Smooth muscle cell (in vitro differentiated cells): ENCODE measurements around the gene IPMK. TPM values are rescaled to one million over a fixed set of nuclear protein-coding genes. Genes with fewer than 3 reads are reported as not detected.

Experiments
- DNase-seq: peaks from one replicate; lab custom pipeline; 2025; ENCODE audit not compliant: unreplicated experiment; lab: John Stamatoyannopoulos, UW
- H2AFZ ChIP-seq: fragments of 200-600 bp; sonication (generic); 2 replicates; pipeline ENCODE4 v1.6.0; 2016; ENCODE audit warnings: antibody characterized with exemption, low read depth, mild to moderate bottlenecking
- H3F3A ChIP-seq: fragments of 200-600 bp; sonication (generic); 2 replicates; pipeline ENCODE4 v1.6.0; 2017; ENCODE audit warnings: antibody characterized with exemption, low read depth
- H3K27ac ChIP-seq: fragments of 200-600 bp; sonication (generic); 2 replicates; pipeline ENCODE4 v1.5.1; 2016; ENCODE audit warnings: low read depth, mild to moderate bottlenecking
- H3K27me3 ChIP-seq: fragments of 200-600 bp; sonication (generic); 2 replicates; pipeline ENCODE4 v1.6.1; 2016; ENCODE audit warnings: low read depth, mild to moderate bottlenecking
- H3K36me3 ChIP-seq: fragments of 200-600 bp; sonication (generic); 2 replicates; pipeline ENCODE4 v1.5.1; 2016; ENCODE audit warnings: low read depth
- H3K4me1 ChIP-seq: fragments of 200-600 bp; sonication (generic); 2 replicates; pipeline ENCODE4 v1.5.1; 2016; ENCODE audit warnings: low read depth
- H3K4me2 ChIP-seq: fragments of 200-600 bp; sonication (generic); 2 replicates; pipeline ENCODE4 v1.6.0; 2016; ENCODE audit warnings: mild to moderate bottlenecking
- H3K4me3 ChIP-seq: fragments of 200-600 bp; sonication (generic); 2 replicates; pipeline ENCODE4 v1.5.1; 2016; ENCODE audit warnings: mild to moderate bottlenecking
- H3K79me2 ChIP-seq: fragments of 200-600 bp; sonication (generic); 2 replicates; pipeline ENCODE4 v1.6.0; 2016; ENCODE audit warnings: low read depth, mild to moderate bottlenecking
- H3K9ac ChIP-seq: fragments of 200-600 bp; sonication (generic); 2 replicates; pipeline ENCODE4 v1.6.0; 2016; ENCODE audit warnings: low read depth
- H3K9me3 ChIP-seq: fragments of 200-600 bp; sonication (generic); replicated peaks from 2 replicates; pipeline ENCODE4 v1.5.1; 2016; ENCODE audit warnings: low read depth
- H4K20me1 ChIP-seq: fragments of 200-600 bp; sonication (generic); 2 replicates; pipeline ENCODE4 v1.6.0; 2016; ENCODE audit warnings: low read depth
- WGBS: methylation state at CpG from one replicate; pipeline ENCODE4 v1.1.7; 2016; ENCODE audit warnings: low lambda C conversion rate; 5-methylcytosine and 5-hydroxymethylcytosine counted together
- polyA plus RNA-seq: library from polyadenylated mRNA; unstranded; fragments of >200 nt; fragmentation: Nextera tagmentation; extraction: Ambion mirVana; gene quantifications from 2 replicates; pipeline ENCODE4 v1.2.1, GENCODE V29; 2016
- total RNA-seq: library from RNA; depleted of rRNA; stranded (reverse); fragments of >200 nt; gene quantifications from 2 replicates; pipeline ENCODE4 v1.2.3, GENCODE V29; 2014
- TF ChIP-seq, protein P1 (sequence below): fragments of 200-600 bp; sonication (generic); IDR thresholded peaks from 2 replicates; pipeline ENCODE4 v1.5.1; 2017; ENCODE audit warnings: borderline replicate concordance, mild to moderate bottlenecking, antibody characterized with exemption; ENCODE audit not compliant: insufficient read depth, poor library complexity, severe bottlenecking

The IPMK gene
- total and polyA plus RNA-seq, 2 experiments from 2014 or later = 1.9 to 9.2 TPM

- peak overlapping the region; percentile 86 for H2AFZ ChIP-seq
- H4K20me1 ChIP-seq = no peaks in the 10 kb centered on the region
- no peaks in the 10 kb centered on the region for H3K9me3 ChIP-seq
- H3K79me2 ChIP-seq = peaks cover 47% of the 10 kb centered on the region
- H3K9ac ChIP-seq = peak overlapping the region; percentile 91
- H3K4me3 ChIP-seq = peak overlapping the region; percentile 87
- peak overlapping the region; percentile 96 for H3K27ac ChIP-seq
- peak overlapping the region; percentile 99 for H3K4me2 ChIP-seq
- TF ChIP-seq, protein P1, sequence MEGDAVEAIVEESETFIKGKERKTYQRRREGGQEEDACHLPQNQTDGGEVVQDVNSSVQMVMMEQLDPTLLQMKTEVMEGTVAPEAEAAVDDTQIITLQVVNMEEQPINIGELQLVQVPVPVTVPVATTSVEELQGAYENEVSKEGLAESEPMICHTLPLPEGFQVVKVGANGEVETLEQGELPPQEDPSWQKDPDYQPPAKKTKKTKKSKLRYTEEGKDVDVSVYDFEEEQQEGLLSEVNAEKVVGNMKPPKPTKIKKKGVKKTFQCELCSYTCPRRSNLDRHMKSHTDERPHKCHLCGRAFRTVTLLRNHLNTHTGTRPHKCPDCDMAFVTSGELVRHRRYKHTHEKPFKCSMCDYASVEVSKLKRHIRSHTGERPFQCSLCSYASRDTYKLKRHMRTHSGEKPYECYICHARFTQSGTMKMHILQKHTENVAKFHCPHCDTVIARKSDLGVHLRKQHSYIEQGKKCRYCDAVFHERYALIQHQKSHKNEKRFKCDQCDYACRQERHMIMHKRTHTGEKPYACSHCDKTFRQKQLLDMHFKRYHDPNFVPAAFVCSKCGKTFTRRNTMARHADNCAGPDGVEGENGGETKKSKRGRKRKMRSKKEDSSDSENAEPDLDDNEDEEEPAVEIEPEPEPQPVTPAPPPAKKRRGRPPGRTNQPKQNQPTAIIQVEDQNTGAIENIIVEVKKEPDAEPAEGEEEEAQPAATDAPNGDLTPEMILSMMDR = no peak
- WGBS = 4% methylated on average over 14 of the region's 14 CpGs
- H3F3A ChIP-seq = peaks cover 6% of the 10 kb centered on the region
- H3K4me1 ChIP-seq = peaks cover 23% of the 10 kb centered on the region
- no peaks in the 10 kb centered on the region for H3K36me3 ChIP-seq
- DNase-seq = no peak
- H3K27me3 ChIP-seq = no peaks in the 10 kb centered on the region
These were observed 1.5 kb downstream of the IPMK start for GRCh38 chr10:58266003-58266825.

DNA sequence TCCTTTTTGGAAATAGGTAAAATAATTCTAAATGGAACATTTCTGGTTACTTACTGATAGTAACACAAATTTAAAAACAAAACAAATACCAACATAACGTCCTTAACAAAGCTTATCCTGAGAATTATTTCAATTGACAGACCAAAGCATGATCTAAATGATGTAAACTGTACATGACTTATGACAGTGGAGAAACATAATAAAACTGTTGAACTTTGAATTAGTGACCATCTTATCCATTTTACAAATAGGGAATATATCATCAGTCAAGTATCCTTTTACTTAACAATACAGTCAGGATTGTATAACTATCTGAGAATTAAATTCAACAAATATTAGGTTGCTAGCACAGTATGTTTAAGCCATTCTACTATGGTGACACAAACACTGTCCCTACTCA is 2.4 kb downstream of the IPMK start:
- Histone ChIP-seq H3K4me3 (peak overlapping the region; percentile 87), H3K27me3 (no peaks in the 10 kb centered on the region), H3K4me1 (peaks cover 22% of the 10 kb centered on the region), H3K9me3 (no peaks in the 10 kb centered on the region), H3K4me2 (peak overlapping the region; percentile 99), H3K79me2 (peaks cover 56% of the 10 kb centered on the region), H3K27ac (peak overlapping the region; percentile 96), H2AFZ (peak overlapping the region; percentile 86), H4K20me1 (peaks cover 7% of the 10 kb centered on the region), H3K36me3 (no peaks in the 10 kb centered on the region), H3F3A (peaks cover 6% of the 10 kb centered on the region), H3K9ac (peak overlapping the region; percentile 91)
- no peak for DNase-seq
- TF ChIP-seq, protein P1 = no peak
- WGBS = 32% methylated on average over 1 of the region's 1 CpG

- TF ChIP-seq, protein P1 = no peak
- peak overlapping the region; percentile 91 for H3K9ac ChIP-seq
- no peaks in the 10 kb centered on the region for H3K36me3 ChIP-seq
- H4K20me1 ChIP-seq = peaks cover 7% of the 10 kb centered on the region
- peak overlapping the region; percentile 96 for H3K27ac ChIP-seq
- peaks cover 6% of the 10 kb centered on the region for H3F3A ChIP-seq
- peaks cover 58% of the 10 kb centered on the region for H3K79me2 ChIP-seq
- no peak for DNase-seq
- H3K4me3 ChIP-seq = peak overlapping the region; percentile 87
- no peaks in the 10 kb centered on the region for H3K9me3 ChIP-seq
- peaks cover 17% of the 10 kb centered on the region for H3K4me1 ChIP-seq
- 34% methylated on average over 5 of the region's 5 CpGs for WGBS
- H3K27me3 ChIP-seq = no peaks in the 10 kb centered on the region
- H3K4me2 ChIP-seq = peak overlapping the region; percentile 99
- peak overlapping the region; percentile 86 for H2AFZ ChIP-seq
These were observed 2.9 kb downstream of the IPMK start for GRCh38 chr10:58264780-58265179.
